ENCODE measurements around the gene PLAAT2. TPM values are rescaled to one million over a fixed set of nuclear protein-coding genes. Genes with fewer than 3 reads are reported as not detected.

The PLAAT2 gene
- 0.07 TPM for polyA plus RNA-seq (2013)

DNA sequence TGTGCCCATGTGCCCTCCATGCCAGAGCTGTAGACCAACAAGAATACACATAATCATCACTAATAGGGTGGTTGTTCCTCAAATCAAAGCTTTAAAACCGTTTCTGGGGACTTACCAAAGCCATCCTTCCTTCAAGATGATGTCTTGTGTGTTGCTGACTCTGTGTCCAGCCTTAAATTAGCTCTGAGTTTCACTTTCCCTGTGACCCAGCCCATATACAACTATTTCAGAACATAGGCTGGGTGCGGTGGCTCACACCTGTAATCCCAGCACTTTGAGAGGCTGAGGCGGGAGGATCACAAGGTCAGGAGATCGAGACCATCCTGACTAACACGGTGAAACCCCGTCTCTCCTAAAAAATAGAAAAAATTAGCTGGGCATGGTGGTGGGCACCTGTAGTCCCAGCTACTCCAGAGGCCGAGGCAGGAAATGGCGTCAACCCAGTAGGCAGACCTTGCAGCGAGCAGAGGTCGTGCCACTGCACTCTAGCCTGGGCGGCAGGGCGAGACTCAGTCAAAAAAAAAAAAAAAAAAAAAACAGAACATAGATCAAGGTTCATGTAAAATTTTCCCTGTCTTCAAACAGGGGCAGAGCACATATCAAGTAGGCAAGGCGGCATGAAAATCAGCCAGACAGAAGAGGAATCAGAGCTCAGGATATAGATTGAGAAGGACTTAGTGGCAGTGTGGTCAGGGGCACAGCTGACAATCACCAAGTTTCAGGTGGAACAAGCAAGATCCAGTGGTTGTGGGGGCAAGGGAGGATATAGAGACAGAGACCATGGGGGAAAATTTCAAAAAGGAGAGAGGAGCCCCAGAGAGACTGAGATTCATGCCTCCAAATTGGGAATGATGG lies at the start of gene PLAAT2:
TSS of gene PLAAT2 (minus strand) at position 179 of the 855 bp plus-strand sequence. CDS start at position 124, 55 bp downstream.
- Histone ChIP-seq H3K4me3 (ENCODE audit: control insufficient read depth in 1 of 7, extremely low read depth in 1 of 7, insufficient read depth in 4 of 7, low read depth in 2 of 7, low read length in 6 of 7) (no peak within 1 kb of the TSS), H3K4me1 (ENCODE audit: control extremely low read depth in 1 of 4, control insufficient read depth in 4 of 4, insufficient read depth in 4 of 4, low read length in 3 of 4) (peaks cover 9 to 42% (median 21%) of the 10 kb centered on the region in 4 experiments), H3K9me3 (ENCODE audit: control extremely low read depth in 1 of 5, control insufficient read depth in 4 of 5, insufficient read depth in 2 of 5, low read depth in 1 of 5, low read length in 4 of 5) (no peaks in the 10 kb centered on the region), H3K27me3 (replicated peaks in 2 of 5; ENCODE audit: control insufficient read depth in 4 of 5, insufficient read depth in 5 of 5, low read length in 4 of 5) (peaks cover 0 to 7% (median 0%) of the 10 kb centered on the region in 5 experiments), H3K36me3 (ENCODE audit: control insufficient read depth in 4 of 4, insufficient read depth in 4 of 4, low read length in 3 of 4) (no peaks in the 10 kb centered on the region), H3K27ac (ENCODE audit: insufficient read depth in 1 of 2, low read depth in 1 of 2, low read length in 2 of 2, poor library complexity in 1 of 2, severe bottlenecking in 2 of 2) (no peak within 1 kb of the TSS)
- 99% methylated on average over 8 of the region's 13 CpGs for WGBS (ENCODE audit: insufficient coverage)
- ChIA-PET POLR2A (no interaction called here), CTCF (interaction anchor here (0.7 to 1.8 kb wide), 3 partner anchors 55 to 73 kb away, joined by 3 to 6 read pairs (median 3); partner anchors contain the start of gene LGALS12)
- no peak for DNase-seq

DNA sequence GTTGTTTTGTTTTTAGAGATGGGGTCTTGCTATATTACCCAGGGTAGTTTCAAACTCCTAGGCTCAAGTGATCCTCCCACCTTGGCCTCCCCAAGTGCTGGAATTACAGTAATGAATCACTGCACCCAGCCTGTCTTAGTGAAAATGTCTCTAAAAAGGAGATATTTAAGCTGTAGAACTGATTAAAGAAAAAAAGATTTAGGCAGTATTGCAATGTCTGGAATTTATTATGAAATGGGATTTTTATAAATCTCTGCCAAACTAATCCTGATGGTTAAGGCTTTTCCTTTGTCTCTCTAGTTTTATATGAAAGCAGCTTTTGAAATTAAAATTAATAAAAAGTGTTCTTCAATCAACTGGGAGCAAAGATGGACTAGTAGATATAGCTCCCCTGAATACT lies 49.0 kb upstream of the PLAAT2 start:
- POLR2A ChIA-PET = no interaction called here
- H3K27me3 ChIP-seq (replicated peaks in 2 of 5; ENCODE audit: control insufficient read depth in 4 of 5, insufficient read depth in 5 of 5, low read length in 4 of 5) = peaks cover 0 to 35% (median 20%) of the 10 kb centered on the region in 5 experiments
- no peak overlapping the region for H3K27ac ChIP-seq (ENCODE audit: insufficient read depth in 1 of 2, low read depth in 1 of 2, low read length in 2 of 2, poor library complexity in 1 of 2, severe bottlenecking in 2 of 2)
- no peaks in the 10 kb centered on the region for H3K36me3 ChIP-seq (ENCODE audit: control insufficient read depth in 4 of 4, insufficient read depth in 4 of 4, low read length in 3 of 4)
- CTCF ChIA-PET = no interaction called here
- no peak for DNase-seq
- no peaks in the 10 kb centered on the region for H3K9me3 ChIP-seq (ENCODE audit: control extremely low read depth in 1 of 5, control insufficient read depth in 4 of 5, insufficient read depth in 2 of 5, low read depth in 1 of 5, low read length in 4 of 5)
- H3K4me1 ChIP-seq (ENCODE audit: control extremely low read depth in 1 of 4, control insufficient read depth in 4 of 4, insufficient read depth in 4 of 4, low read length in 3 of 4) = peaks cover 0 to 14% (median 12%) of the 10 kb centered on the region in 4 experiments
- H3K4me3 ChIP-seq (ENCODE audit: control insufficient read depth in 1 of 7, extremely low read depth in 1 of 7, insufficient read depth in 4 of 7, low read depth in 2 of 7, low read length in 6 of 7) = no peak overlapping the region

DNA sequence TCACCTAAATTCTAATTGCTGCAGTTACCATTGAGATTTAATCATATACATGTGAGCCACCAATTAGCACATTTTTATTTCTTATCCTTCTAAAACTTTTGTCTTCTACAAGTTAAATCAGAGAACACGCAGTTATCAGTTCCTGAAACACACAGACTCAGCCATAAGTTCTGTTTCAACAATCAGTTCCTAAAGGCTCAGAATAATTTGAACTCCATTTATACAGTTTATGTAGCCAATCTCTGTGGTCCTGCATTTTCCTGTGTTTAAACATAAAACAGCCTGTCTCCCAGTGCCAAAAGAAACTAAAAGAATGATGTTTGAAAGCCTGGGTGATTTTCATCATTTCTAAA lies 48.2 kb upstream of the PLAAT2 start:
- no peaks in the 10 kb centered on the region for H3K9me3 ChIP-seq (ENCODE audit: control extremely low read depth in 1 of 5, control insufficient read depth in 4 of 5, insufficient read depth in 2 of 5, low read depth in 1 of 5, low read length in 4 of 5)
- 50% methylated on average over 1 of the region's 1 CpG for WGBS (ENCODE audit: insufficient coverage)
- CTCF ChIA-PET = no interaction called here
- H3K27me3 ChIP-seq (replicated peaks in 2 of 5; ENCODE audit: control insufficient read depth in 4 of 5, insufficient read depth in 5 of 5, low read length in 4 of 5) = peaks cover 0 to 35% (median 20%) of the 10 kb centered on the region in 5 experiments
- no peak overlapping the region for H3K27ac ChIP-seq (ENCODE audit: insufficient read depth in 1 of 2, low read depth in 1 of 2, low read length in 2 of 2, poor library complexity in 1 of 2, severe bottlenecking in 2 of 2)
- peaks cover 0 to 14% (median 12%) of the 10 kb centered on the region in 4 experiments for H3K4me1 ChIP-seq (ENCODE audit: control extremely low read depth in 1 of 4, control insufficient read depth in 4 of 4, insufficient read depth in 4 of 4, low read length in 3 of 4)
- H3K36me3 ChIP-seq (ENCODE audit: control insufficient read depth in 4 of 4, insufficient read depth in 4 of 4, low read length in 3 of 4) = no peaks in the 10 kb centered on the region
- no peak for DNase-seq
- POLR2A ChIA-PET = no interaction called here
- H3K4me3 ChIP-seq (ENCODE audit: control insufficient read depth in 1 of 7, extremely low read depth in 1 of 7, insufficient read depth in 4 of 7, low read depth in 2 of 7, low read length in 6 of 7) = no peak overlapping the region

DNA sequence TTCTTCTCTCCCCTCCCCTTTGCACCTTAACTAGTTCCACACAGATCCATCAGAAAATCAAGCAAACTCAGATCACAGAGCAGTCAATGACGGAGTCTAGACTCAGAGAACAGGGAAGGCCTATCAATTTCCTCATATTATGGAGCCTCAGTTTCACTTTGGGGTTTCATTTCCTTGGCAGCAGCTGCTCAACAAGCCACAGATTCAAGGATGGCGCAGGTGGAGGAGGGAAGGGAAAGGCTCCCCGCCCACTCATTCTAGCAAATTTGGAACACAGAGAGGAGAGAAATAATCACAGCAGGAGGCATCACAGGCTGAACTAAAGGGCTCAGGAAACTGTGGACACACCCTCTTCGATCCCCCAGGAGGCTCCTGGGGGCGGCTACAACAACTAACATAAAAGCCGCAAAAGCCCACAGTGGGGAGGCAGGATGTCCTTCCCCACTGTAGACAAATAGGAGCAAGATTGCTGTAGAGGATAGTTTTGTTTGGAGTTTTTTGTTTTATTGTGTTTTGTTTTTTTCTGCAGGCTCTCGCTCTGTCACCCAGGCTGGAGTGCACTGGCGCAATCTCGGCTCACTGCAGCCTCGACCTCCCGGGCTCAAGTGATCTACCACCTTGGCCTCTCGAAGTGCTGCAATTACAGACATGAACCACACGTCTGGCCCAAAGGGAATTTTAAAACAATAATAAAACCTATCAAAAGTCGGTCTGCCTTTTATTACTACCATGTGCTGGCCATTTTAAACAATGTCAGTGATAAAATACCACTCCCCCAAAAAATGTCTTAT lies 47.6 kb upstream of the PLAAT2 start:
- Histone ChIP-seq H3K27ac (ENCODE audit: insufficient read depth in 1 of 2, low read depth in 1 of 2, low read length in 2 of 2, poor library complexity in 1 of 2, severe bottlenecking in 2 of 2) (no peak overlapping the region), H3K27me3 (replicated peaks in 2 of 5; ENCODE audit: control insufficient read depth in 4 of 5, insufficient read depth in 5 of 5, low read length in 4 of 5) (peaks cover 0 to 35% (median 20%) of the 10 kb centered on the region in 5 experiments), H3K36me3 (ENCODE audit: control insufficient read depth in 4 of 4, insufficient read depth in 4 of 4, low read length in 3 of 4) (no peaks in the 10 kb centered on the region), H3K4me3 (ENCODE audit: control insufficient read depth in 1 of 7, extremely low read depth in 1 of 7, insufficient read depth in 4 of 7, low read depth in 2 of 7, low read length in 6 of 7) (no peak overlapping the region), H3K9me3 (ENCODE audit: control extremely low read depth in 1 of 5, control insufficient read depth in 4 of 5, insufficient read depth in 2 of 5, low read depth in 1 of 5, low read length in 4 of 5) (no peaks in the 10 kb centered on the region), H3K4me1 (ENCODE audit: control extremely low read depth in 1 of 4, control insufficient read depth in 4 of 4, insufficient read depth in 4 of 4, low read length in 3 of 4) (peaks cover 0 to 14% (median 12%) of the 10 kb centered on the region in 4 experiments)
- WGBS (ENCODE audit: insufficient coverage) = 72% methylated on average over 11 of the region's 14 CpGs
- ChIA-PET CTCF (no interaction called here), POLR2A (no interaction called here)
- no peak for DNase-seq

DNA sequence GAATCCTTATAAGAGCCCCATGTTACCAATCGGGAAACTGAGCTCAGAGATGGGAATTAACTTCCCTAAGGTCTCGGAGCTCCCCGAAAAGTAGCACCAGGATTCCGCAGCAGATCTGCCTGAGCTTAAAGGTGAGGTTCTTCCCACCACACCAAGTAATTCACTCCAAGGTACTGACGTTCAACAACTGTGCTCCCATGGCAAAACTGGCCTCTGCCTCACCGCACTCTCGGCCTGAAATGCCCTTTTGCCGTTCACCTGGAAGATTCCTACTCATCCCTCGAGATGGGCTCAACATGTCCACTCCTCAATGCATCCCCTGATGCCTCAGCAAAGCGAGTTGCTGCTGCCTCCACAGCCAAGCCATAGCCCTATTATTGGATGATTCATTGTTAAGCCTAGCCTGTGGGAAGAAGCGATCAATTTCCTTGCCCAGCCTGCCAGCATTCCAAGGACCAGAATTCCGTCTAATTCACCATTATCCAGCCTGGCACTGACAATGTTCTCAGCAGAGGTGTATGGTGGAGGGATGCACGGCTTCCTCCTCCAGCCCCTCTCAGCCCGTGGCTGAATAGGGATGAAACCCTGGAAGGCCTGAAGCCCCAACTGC lies 46.9 kb upstream of the PLAAT2 start:
- WGBS (ENCODE audit: insufficient coverage) = 98% methylated on average over 13 of the region's 14 CpGs
- ChIA-PET POLR2A (no interaction called here), CTCF (interaction anchor here (1.0 to 1.5 kb wide), 3 partner anchors 18 to 133 kb away, joined by 3 to 4 read pairs (median 3); no protein-coding TSS in a partner anchor)
- H3K9me3 ChIP-seq (ENCODE audit: control extremely low read depth in 1 of 5, control insufficient read depth in 4 of 5, insufficient read depth in 2 of 5, low read depth in 1 of 5, low read length in 4 of 5) = no peaks in the 10 kb centered on the region
- no peaks in the 10 kb centered on the region for H3K36me3 ChIP-seq (ENCODE audit: control insufficient read depth in 4 of 4, insufficient read depth in 4 of 4, low read length in 3 of 4)
- peaks cover 0 to 35% (median 20%) of the 10 kb centered on the region in 5 experiments for H3K27me3 ChIP-seq (replicated peaks in 2 of 5; ENCODE audit: control insufficient read depth in 4 of 5, insufficient read depth in 5 of 5, low read length in 4 of 5)
- no peak overlapping the region for H3K27ac ChIP-seq (ENCODE audit: insufficient read depth in 1 of 2, low read depth in 1 of 2, low read length in 2 of 2, poor library complexity in 1 of 2, severe bottlenecking in 2 of 2)
- no peak overlapping the region for H3K4me3 ChIP-seq (ENCODE audit: control insufficient read depth in 1 of 7, extremely low read depth in 1 of 7, insufficient read depth in 4 of 7, low read depth in 2 of 7, low read length in 6 of 7)
- DNase-seq = no peak
- H3K4me1 ChIP-seq (ENCODE audit: control extremely low read depth in 1 of 4, control insufficient read depth in 4 of 4, insufficient read depth in 4 of 4, low read length in 3 of 4) = peaks cover 0 to 14% (median 12%) of the 10 kb centered on the region in 4 experiments

DNA sequence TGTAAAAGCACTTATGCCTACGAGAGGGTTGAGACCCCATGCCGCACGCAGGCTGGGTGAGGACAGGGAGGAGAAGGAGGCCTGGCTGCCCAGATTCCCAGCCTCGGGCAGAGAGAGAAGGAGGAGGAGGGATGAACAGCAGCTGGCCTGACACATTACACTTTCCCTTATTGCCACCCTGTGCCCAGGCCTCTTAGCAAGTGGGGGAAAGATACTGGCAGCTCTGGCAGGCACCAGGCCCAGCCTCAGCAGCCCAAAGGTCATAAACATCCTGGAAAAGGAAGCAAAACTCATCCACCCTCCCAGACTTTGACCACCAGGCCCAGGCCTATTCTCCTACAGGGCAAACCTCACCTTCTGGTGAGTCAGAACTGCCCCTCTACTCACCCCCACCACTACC lies 46.4 kb upstream of the PLAAT2 start:
- DNase-seq = no peak
- CTCF ChIA-PET = interaction anchor here (1.0 to 1.5 kb wide), 3 partner anchors 18 to 132 kb away, joined by 3 to 4 read pairs (median 3); no protein-coding TSS in a partner anchor
- POLR2A ChIA-PET = no interaction called here
- H3K27me3 ChIP-seq (replicated peaks in 2 of 5; ENCODE audit: control insufficient read depth in 4 of 5, insufficient read depth in 5 of 5, low read length in 4 of 5) = peaks cover 0 to 33% (median 20%) of the 10 kb centered on the region in 5 experiments
- WGBS (ENCODE audit: insufficient coverage) = 94% methylated on average over 3 of the region's 4 CpGs
- H3K4me1 ChIP-seq (ENCODE audit: control extremely low read depth in 1 of 4, control insufficient read depth in 4 of 4, insufficient read depth in 4 of 4, low read length in 3 of 4) = peaks cover 0 to 14% (median 12%) of the 10 kb centered on the region in 4 experiments
- no peak overlapping the region for H3K27ac ChIP-seq (ENCODE audit: insufficient read depth in 1 of 2, low read depth in 1 of 2, low read length in 2 of 2, poor library complexity in 1 of 2, severe bottlenecking in 2 of 2)
- H3K4me3 ChIP-seq (ENCODE audit: control insufficient read depth in 1 of 7, extremely low read depth in 1 of 7, insufficient read depth in 4 of 7, low read depth in 2 of 7, low read length in 6 of 7) = no peak overlapping the region
- H3K36me3 ChIP-seq (ENCODE audit: control insufficient read depth in 4 of 4, insufficient read depth in 4 of 4, low read length in 3 of 4) = no peaks in the 10 kb centered on the region
- H3K9me3 ChIP-seq (ENCODE audit: control extremely low read depth in 1 of 5, control insufficient read depth in 4 of 5, insufficient read depth in 2 of 5, low read depth in 1 of 5, low read length in 4 of 5) = no peaks in the 10 kb centered on the region
